Ovary (tissue), 9 donors: ENCODE measurements around the gene C1orf87. TPM values are rescaled to one million over a fixed set of nuclear protein-coding genes. Genes with fewer than 3 reads are reported as not detected.

Experiments used
- DNase-seq, 5 donors: peaks; one replicate each; pipeline ENCODE4 v3.0.0-alpha.2; 2019 to 2020
- H3K27ac ChIP-seq, 2 donors: fragments of 200-600 bp; one replicate each; pipeline versions ENCODE4 v1.5.1 to v1.8.0; 2019 to 2022
- H3K27me3 ChIP-seq: fragments of 200-600 bp; one replicate; pipeline ENCODE4 v1.8.0; 2022
- H3K36me3 ChIP-seq: fragments of 200-600 bp; sonication (generic); one replicate; pipeline ENCODE4 v1.5.1; 2019
- H3K4me1 ChIP-seq: one replicate; pipeline ENCODE4 v1.8.1; 2013; ENCODE audit warnings: mild to moderate bottlenecking, moderate library complexity; ENCODE audit not compliant: insufficient read depth
- H3K4me3 ChIP-seq: fragments of 200-600 bp; sonication (generic); one replicate; pipeline ENCODE4 v1.5.1; 2017
- H3K9me3 ChIP-seq, 2 donors: fragments of 200-600 bp in 1 of 2; sonication (generic) in 1 of 2; one replicate each; pipeline versions ENCODE4 v1.5.1 to v1.8.1; 2013 to 2019; ENCODE audit warnings: mild to moderate bottlenecking in 1 of 2, moderate library complexity in 1 of 2
- EP300 ChIP-seq: sonication (generic); formaldehyde crosslinking; IDR thresholded peaks from one replicate; pipeline ENCODE4 v1.6.1; 2017; ENCODE audit warnings: antibody characterized with exemption
- POLR2A ChIP-seq: fragments of 450-650 bp; IDR thresholded peaks from one replicate; pipeline ENCODE4 v1.6.1; 2017; ENCODE audit warnings: antibody characterized with exemption, mild to moderate bottlenecking, moderate library complexity
- WGBS, 3 donors: extraction: QIAGEN DNeasy Blood & Tissue Kit in 1 of 3; methylation state at CpG; one replicate each; pipeline versions ENCODE4 v1.1.5 to v1.1.7; 2013 to 2017; 5-methylcytosine and 5-hydroxymethylcytosine counted together
- intact Hi-C, 4 donors: fragments of 100-400 bp; cut with DNase I; formaldehyde crosslinking; loops; one replicate each; pipeline versions ENCODE4 v1.11.0 to v1.15.1; 2022 to 2023
- polyA plus RNA-seq, 2 donors: library from polyadenylated mRNA; stranded (reverse); fragments of 200-250 nt in 1 of 2; fragments of 350-450 nt in 1 of 2; fragmentation: Illumina TruSeq in 1 of 2; extraction: RNeasy Lipid Tissue Mini Kit (QIAGEN cat#74804) in 1 of 2; gene quantifications; one replicate each; pipeline ENCODE4 v1.2.3, GENCODE V29; 2013 to 2014
- total RNA-seq, 7 donors: library from RNA; depleted of rRNA in 2 of 7; stranded (reverse); fragments of >200 nt in 2 of 7; fragmentation: NEBNext Ultra II Directional in 3 of 7; extraction: Animal tissue kit (Norgen Biotek cat#: 25700) in 3 of 7; gene quantifications; one replicate each; pipeline versions ENCODE4 v1.1.0 to v1.2.4, GENCODE V29; 2016 to 2023
- TF ChIP-seq, protein P1 (sequence below), 3 donors: fragments of 450-650 bp in 2 of 3; fragments of 200-600 bp in 1 of 3; IDR thresholded peaks; one replicate each; pipeline versions ENCODE4 v1.5.1 to v1.8.0; 2016 to 2022; ENCODE audit warnings: antibody characterized with exemption in 3 of 3, mild to moderate bottlenecking in 1 of 3
- donor health status: DM: no; HTN: no; CAD: no; lungs with moderate emphysema.
- donor health status: DM: no; HTN: no; CAD: no.
- donor health status: Bipolar disorder and iron deficiency.
- donor health status: DM: yes; HTN: yes; CAD: no.
- donor health status: DM: no; HTN: no; CAD: no.
- donor health status: DM: yes; HTN: yes; CAD: no.

Gene C1orf87
- total and polyA plus RNA-seq, 9 donors: 0.04 to 17.6 (median 0.72) TPM; not detected in 2

DNA sequence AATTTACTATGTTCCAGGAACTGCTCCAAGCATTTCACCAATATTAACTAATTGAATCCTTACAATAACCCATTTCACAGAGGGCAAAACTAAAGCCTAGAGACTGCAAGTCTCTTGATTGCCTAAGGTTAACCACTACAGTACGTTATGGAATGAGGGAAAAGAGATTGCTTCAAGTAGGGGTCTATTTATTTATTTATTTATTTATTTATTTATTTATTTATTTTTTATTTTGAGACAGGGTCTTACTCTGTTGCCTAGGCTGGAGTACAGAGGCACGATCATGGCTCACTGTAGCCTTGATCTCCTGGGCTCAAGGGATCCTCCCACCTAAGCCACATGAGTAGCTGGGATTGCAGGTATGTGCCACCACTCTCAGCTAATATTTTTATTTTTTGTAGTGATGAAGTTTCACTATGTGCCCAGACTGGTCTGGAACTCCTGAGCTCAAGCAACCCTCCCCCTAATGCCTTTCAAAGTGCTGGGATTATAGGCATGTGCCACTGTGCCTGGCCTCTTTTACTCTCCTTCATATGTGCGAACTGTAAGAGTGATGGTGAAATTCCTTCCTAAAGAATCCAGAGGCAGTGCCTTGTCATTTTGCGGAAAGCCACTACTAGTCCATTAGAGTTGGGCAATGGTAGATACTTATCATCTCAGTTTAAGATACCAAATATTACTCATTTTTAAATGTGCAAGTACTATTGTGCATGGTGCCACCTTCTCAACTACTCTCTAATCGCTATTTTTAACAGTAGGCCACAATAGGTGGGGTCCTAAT, 81.3 kb downstream of the C1orf87 start:
- H3K4me3 ChIP-seq: no peak overlapping the region
- DNase-seq: no peak
- H3K9me3 ChIP-seq: no peaks in the 10 kb centered on the region
- intact Hi-C loops: no loop called here
- no peaks in the 10 kb centered on the region for H3K36me3 ChIP-seq
- no peaks in the 10 kb centered on the region for H3K27me3 ChIP-seq
- 74 to 76% (median 74%) methylated on average over 5 of the region's 5 CpGs for WGBS, 3 donors
- peaks cover 9% of the 10 kb centered on the region for H3K4me1 ChIP-seq
- TF ChIP-seq POLR2A (no peak), EP300 (no peak)
- TF ChIP-seq, protein P1, sequence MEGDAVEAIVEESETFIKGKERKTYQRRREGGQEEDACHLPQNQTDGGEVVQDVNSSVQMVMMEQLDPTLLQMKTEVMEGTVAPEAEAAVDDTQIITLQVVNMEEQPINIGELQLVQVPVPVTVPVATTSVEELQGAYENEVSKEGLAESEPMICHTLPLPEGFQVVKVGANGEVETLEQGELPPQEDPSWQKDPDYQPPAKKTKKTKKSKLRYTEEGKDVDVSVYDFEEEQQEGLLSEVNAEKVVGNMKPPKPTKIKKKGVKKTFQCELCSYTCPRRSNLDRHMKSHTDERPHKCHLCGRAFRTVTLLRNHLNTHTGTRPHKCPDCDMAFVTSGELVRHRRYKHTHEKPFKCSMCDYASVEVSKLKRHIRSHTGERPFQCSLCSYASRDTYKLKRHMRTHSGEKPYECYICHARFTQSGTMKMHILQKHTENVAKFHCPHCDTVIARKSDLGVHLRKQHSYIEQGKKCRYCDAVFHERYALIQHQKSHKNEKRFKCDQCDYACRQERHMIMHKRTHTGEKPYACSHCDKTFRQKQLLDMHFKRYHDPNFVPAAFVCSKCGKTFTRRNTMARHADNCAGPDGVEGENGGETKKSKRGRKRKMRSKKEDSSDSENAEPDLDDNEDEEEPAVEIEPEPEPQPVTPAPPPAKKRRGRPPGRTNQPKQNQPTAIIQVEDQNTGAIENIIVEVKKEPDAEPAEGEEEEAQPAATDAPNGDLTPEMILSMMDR (IDR thresholded peaks at IDR 0.05): no peak
- no peak overlapping the region for H3K27ac ChIP-seq

DNA sequence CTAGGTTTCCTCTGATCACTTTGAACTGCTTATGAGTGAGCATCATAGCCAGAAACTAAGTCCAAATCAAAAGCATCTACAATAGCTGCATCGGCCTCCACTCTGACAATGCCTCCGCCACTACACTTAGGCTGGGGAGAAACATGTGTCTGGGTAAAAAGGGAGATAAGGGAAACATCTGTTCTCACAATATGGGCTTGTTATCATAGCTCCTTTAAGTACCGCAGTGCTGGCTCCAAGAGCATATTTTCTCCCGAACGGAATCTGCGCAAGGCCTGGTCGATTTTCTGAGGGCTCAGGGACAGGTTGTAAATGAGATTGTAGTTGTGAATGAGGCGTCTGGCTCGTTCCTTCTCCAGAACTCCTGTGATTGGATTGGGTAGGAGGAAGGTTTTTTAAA, 83.1 kb downstream of the C1orf87 start:
- Histone ChIP-seq H3K27me3 (no peaks in the 10 kb centered on the region), H3K27ac (no peak overlapping the region), H3K9me3 (no peaks in the 10 kb centered on the region), H3K4me1 (peaks cover 9% of the 10 kb centered on the region), H3K4me3 (no peak overlapping the region), H3K36me3 (no peaks in the 10 kb centered on the region)
- TF ChIP-seq EP300: no peak
- 8 to 16% (median 13%) methylated on average over 9 of the region's 9 CpGs for WGBS, 3 donors
- no peak for DNase-seq
- intact Hi-C loops: no loop called here

DNA sequence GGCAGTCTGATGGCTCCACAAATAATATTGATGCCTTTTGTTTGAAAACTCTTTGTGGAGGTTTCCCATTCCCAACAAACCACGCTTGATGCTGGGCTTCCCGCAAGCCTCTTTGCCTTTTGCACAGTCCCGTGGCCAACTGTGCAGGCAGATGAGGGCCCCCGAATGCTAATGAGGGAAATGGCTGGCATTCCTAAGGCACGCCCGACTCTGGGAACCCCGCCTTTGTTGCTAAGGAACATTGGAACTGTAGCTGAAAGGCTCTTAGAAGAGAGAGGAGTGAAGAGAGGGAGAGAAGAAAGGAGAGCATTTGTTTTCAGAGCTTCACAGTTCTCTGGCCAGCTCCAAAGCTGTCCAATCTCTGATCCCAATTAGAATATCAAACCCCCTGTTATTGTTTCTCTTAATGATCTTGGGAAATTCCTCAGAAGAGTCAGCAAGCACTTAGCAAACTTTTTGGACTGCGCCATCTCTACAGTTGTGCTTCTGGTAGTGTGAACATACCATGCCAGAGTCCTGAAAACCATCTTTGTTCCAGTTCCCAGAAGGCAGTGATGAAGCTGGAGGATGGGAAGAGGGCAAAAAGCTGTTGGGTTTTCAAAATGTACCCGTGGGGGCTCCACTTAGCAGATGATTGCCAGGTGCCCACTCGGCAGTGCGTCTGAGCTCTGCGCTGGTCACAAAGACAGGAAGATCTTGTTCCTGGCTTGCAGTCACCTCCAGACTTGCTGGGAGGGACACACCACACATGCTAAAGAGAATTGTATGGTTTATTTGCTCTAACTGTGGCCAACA, 86.9 kb downstream of the C1orf87 start:
- H3K27me3 ChIP-seq: no peaks in the 10 kb centered on the region
- H3K9me3 ChIP-seq: no peaks in the 10 kb centered on the region
- H3K4me1 ChIP-seq: no peaks in the 10 kb centered on the region
- TF ChIP-seq, protein P1 (IDR thresholded peaks at IDR 0.05): no peak
- TF ChIP-seq EP300 (no peak), POLR2A (no peak)
- DNase-seq: no peak
- no peak overlapping the region for H3K4me3 ChIP-seq
- no peak overlapping the region for H3K27ac ChIP-seq
- WGBS, 3 donors: 72 to 78% (median 74%) methylated on average over 12 of the region's 12 CpGs
- intact Hi-C loops: loop anchor here in 1 of 4 donors (10.0 kb wide), 1 partner anchor 1058 kb away; no protein-coding TSS in a partner anchor
- no peaks in the 10 kb centered on the region for H3K36me3 ChIP-seq

DNA sequence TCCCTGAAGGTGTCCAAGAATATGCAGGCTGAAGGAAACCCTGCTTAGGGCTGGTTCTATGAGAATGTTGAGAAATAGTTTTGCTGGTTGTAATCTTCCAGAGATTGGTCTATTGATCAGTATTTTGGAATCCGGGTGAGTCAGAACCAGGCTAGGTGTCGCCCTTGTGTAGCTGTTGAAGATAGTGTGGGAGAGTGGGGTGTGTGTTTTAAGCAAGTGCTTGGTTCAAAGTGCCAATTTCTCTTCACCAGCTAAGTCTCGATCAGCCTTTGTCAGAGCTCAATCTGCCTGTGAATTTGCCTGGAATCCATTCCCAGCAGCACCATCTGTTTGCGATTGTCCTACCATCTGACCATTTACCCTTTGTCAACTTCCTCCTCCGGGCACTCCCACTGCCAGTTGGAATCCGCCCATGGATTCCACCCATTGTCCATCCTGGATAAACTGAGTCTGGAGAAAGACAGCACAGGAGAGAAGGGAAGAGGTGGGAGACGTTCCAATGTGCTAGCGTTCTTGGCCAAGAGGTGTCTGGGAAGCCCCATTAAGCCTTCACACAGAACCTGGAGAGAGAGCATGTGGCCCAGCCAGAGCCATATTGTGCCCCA, 87.6 kb downstream of the C1orf87 start:
- H3K4me1 ChIP-seq: no peaks in the 10 kb centered on the region
- H3K36me3 ChIP-seq: no peaks in the 10 kb centered on the region
- no peak overlapping the region for H3K4me3 ChIP-seq
- no peaks in the 10 kb centered on the region for H3K27me3 ChIP-seq
- no peak overlapping the region for H3K27ac ChIP-seq
- H3K9me3 ChIP-seq: no peaks in the 10 kb centered on the region
- 88 to 96% (median 93%) methylated on average over 8 of the region's 8 CpGs for WGBS, 3 donors
- intact Hi-C loops: loop anchor here in 1 of 4 donors (10.0 kb wide), 1 partner anchor 1059 kb away; no protein-coding TSS in a partner anchor
- TF ChIP-seq, protein P1 (IDR thresholded peaks at IDR 0.05): no peak
- no peak for TF ChIP-seq EP300
- no peak for TF ChIP-seq POLR2A
- DNase-seq: no peak
